Measurements from ENCODE around the gene EFCAB11.

EFCAB11 gene

DNA sequence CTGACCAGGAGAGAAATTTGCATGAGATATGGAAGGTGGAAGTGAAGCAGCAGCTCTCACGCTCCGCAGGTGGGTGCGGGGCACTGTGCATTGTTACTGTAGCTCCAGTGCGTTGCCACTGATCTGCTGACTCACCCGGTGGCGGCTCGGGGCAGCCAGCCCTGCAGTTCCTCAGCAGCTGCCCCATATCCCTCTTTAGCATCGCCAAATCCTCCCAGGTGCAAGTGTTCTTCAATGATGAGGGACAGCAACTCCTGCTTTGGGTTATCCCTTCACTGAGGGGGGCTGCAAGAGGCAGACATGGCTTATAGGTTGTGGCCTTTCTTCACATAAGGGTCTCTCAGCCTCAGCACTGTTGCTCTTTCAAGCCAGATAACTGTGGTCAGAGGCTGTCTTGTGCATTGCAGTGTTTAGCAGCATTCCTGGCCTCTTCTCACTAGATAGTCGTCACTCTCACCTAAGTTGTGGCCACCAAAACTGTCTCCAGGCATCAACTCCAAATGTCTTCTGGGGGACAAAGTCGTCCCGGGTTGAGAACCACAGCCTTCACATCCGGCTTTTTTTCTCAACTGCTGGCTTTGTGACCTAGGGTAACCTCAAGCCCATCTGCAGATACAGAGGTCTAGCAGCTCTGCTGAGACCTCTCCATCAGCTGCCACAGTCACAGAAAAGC, 180.8 kb downstream of the EFCAB11 start:
- TF ChIP-seq NFIC (IDR thresholded peaks at IDR 0.05) (no peak), ZBTB7A (IDR thresholded peaks at IDR 0.05; ENCODE audit: low read depth) (no peak), EGR1 (IDR thresholded peaks at IDR 0.05) (no peak), CREB1 (IDR thresholded peaks at IDR 0.05; ENCODE audit: low read depth) (no peak), TEAD4 (IDR thresholded peaks at IDR 0.05) (no peak), TAF1 (IDR thresholded peaks at IDR 0.05; ENCODE audit: low read depth) (no peak)
- TF ChIP-seq, protein P1, sequence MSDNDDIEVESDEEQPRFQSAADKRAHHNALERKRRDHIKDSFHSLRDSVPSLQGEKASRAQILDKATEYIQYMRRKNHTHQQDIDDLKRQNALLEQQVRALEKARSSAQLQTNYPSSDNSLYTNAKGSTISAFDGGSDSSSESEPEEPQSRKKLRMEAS (IDR thresholded peaks at IDR 0.05) = no peak
- TF ChIP-seq, protein P2, sequence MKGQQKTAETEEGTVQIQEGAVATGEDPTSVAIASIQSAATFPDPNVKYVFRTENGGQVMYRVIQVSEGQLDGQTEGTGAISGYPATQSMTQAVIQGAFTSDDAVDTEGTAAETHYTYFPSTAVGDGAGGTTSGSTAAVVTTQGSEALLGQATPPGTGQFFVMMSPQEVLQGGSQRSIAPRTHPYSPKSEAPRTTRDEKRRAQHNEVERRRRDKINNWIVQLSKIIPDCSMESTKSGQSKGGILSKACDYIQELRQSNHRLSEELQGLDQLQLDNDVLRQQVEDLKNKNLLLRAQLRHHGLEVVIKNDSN (IDR thresholded peaks at IDR 0.05) = no peak

DNA sequence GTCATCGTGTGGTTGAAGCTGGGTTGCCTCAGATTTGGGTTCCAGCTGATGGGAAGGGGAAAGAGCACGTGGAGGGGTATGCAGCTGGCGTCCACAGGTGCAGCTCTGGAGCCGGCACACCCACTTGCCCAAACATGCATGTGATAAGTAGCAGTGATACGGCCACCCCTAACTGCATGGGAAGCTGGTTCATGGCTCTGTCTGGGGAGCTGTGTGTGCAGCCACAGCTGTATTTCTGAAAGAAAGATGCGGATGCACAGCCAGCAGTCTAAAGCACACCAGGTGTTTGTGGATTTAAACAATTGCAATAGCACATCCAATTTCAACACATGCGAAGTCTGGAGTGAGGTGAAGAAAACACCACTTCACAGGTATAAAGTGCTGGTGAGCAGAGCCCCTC, 181.4 kb downstream of the EFCAB11 start:
- TF ChIP-seq YY1 (IDR thresholded peaks at IDR 0.05; ENCODE audit: low read depth) (no peak), TCF12 (IDR thresholded peaks at IDR 0.05; ENCODE audit: low read depth) (no peak)
- TF ChIP-seq, protein P2 (IDR thresholded peaks at IDR 0.05) = no peak

DNA sequence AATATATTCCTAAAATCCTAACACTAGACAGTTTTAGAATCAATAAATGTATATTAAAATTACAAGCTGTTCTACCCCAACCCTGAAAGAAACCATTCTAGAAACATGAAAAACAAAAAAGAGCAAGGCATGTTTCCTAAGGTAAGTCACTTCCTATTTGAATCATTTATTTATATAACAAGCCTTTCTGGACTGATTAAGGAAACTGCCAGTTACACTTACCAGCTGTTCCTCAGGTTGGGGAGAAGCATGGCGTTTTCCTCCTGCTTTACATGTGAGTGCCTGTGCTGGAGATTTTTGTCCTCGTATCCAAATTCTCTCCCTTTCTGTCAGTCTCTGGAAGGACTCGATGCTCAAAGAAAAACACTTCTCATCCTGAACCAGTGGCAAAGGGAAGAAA, 183.3 kb downstream of the EFCAB11 start:
- TF ChIP-seq, protein P3, sequence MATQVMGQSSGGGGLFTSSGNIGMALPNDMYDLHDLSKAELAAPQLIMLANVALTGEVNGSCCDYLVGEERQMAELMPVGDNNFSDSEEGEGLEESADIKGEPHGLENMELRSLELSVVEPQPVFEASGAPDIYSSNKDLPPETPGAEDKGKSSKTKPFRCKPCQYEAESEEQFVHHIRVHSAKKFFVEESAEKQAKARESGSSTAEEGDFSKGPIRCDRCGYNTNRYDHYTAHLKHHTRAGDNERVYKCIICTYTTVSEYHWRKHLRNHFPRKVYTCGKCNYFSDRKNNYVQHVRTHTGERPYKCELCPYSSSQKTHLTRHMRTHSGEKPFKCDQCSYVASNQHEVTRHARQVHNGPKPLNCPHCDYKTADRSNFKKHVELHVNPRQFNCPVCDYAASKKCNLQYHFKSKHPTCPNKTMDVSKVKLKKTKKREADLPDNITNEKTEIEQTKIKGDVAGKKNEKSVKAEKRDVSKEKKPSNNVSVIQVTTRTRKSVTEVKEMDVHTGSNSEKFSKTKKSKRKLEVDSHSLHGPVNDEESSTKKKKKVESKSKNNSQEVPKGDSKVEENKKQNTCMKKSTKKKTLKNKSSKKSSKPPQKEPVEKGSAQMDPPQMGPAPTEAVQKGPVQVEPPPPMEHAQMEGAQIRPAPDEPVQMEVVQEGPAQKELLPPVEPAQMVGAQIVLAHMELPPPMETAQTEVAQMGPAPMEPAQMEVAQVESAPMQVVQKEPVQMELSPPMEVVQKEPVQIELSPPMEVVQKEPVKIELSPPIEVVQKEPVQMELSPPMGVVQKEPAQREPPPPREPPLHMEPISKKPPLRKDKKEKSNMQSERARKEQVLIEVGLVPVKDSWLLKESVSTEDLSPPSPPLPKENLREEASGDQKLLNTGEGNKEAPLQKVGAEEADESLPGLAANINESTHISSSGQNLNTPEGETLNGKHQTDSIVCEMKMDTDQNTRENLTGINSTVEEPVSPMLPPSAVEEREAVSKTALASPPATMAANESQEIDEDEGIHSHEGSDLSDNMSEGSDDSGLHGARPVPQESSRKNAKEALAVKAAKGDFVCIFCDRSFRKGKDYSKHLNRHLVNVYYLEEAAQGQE (IDR thresholded peaks at IDR 0.05; ENCODE audit: low read depth) = no peak
- TF ChIP-seq, protein P2 (IDR thresholded peaks at IDR 0.05) = no peak
- TF ChIP-seq TAF1 (IDR thresholded peaks at IDR 0.05; ENCODE audit: low read depth) (no peak), TEAD4 (IDR thresholded peaks at IDR 0.05) (no peak), CREB1 (IDR thresholded peaks at IDR 0.05; ENCODE audit: low read depth) (no peak)

DNA sequence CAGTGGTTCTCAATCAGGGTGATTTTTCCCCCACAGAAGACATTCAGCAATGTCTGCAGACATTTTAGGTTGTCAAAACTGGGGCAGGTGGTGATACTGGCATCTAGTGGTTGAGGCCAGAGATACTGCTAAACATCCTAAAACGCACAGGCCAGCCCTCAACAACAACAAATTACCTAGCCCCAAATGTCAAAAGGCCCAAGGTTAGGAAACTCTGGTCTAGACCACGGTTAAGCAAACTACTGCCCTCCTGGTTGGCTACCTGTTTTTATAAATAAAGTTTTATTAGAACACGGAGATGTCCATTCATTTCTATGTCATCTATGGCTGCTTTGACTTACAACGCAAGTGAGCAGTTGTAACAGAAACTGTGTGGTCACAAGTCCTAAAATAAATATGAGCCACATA, 186.7 kb downstream of the EFCAB11 start:
- no peak for TF ChIP-seq EP300 (IDR thresholded peaks at IDR 0.05; ENCODE audit: borderline replicate concordance)
- TF ChIP-seq, protein P2 (IDR thresholded peaks at IDR 0.05) = no peak
- TF ChIP-seq TEAD4 (IDR thresholded peaks at IDR 0.05) = no peak
- TF ChIP-seq CEBPB (IDR thresholded peaks at IDR 0.05) = no peak
- TF ChIP-seq RAD21 (IDR thresholded peaks at IDR 0.05; ENCODE audit: low read depth) = peak; percentile 62
- no peak for TF ChIP-seq FOXM1 (IDR thresholded peaks at IDR 0.05; ENCODE audit: borderline replicate concordance, low read depth)

DNA sequence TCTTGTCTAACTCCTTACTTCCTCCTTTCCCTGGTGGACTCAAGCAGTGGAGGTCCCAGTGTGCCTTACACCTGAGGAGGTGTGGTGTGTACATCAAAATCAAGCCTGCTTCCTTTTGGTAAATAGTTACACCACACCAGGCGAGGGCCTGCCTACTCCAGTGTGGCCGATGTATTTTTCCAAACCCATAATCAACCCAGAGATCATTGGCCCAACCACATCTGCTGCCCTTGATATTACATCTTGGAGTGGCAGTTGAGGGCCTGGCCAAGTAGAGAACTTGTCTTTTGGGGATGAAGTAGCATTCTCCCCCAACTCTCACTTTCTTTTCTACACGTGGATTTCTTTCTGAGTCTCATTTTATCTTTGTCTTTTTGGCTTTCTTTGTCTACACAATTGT, 187.4 kb downstream of the EFCAB11 start:
- TF ChIP-seq, protein P2 (IDR thresholded peaks at IDR 0.05) = no peak
- TF ChIP-seq CEBPB (IDR thresholded peaks at IDR 0.05) = no peak
- TF ChIP-seq TCF12 (IDR thresholded peaks at IDR 0.05; ENCODE audit: low read depth) = no peak
- no peak for TF ChIP-seq EP300 (IDR thresholded peaks at IDR 0.05; ENCODE audit: borderline replicate concordance)
- no peak for TF ChIP-seq ZBTB7A (IDR thresholded peaks at IDR 0.05; ENCODE audit: low read depth)
- TF ChIP-seq, protein P3 (IDR thresholded peaks at IDR 0.05; ENCODE audit: low read depth) = no peak
- no peak for TF ChIP-seq EGR1 (IDR thresholded peaks at IDR 0.05)
- TF ChIP-seq TAF1 (IDR thresholded peaks at IDR 0.05; ENCODE audit: low read depth) = no peak
- no peak for TF ChIP-seq CREB1 (IDR thresholded peaks at IDR 0.05; ENCODE audit: low read depth)
- TF ChIP-seq RAD21 (IDR thresholded peaks at IDR 0.05; ENCODE audit: low read depth) = no peak
- no peak for TF ChIP-seq NFIC (IDR thresholded peaks at IDR 0.05)
- TF ChIP-seq FOXM1 (IDR thresholded peaks at IDR 0.05; ENCODE audit: borderline replicate concordance, low read depth) = no peak
- TF ChIP-seq YY1 (IDR thresholded peaks at IDR 0.05; ENCODE audit: low read depth) = no peak
